HG03378 (cell line): ENCODE data around the gene PPM1H.

Source experiments
- ATAC-seq: cut with Tn5 transposase; IDR thresholded peaks from one replicate; pipeline ENCODE4 v1.9.1; 2021; ENCODE audit warnings: mild to moderate bottlenecking, moderate library complexity; ENCODE audit not compliant: unreplicated experiment

Gene PPM1H

GRCh38 chr12:62772416-62772955 lies 162.5 kb downstream of the PPM1H start:
- no peak for ATAC-seq

GRCh38 chr12:62771828-62772227 lies 163.1 kb downstream of the PPM1H start:
- ATAC-seq: no peak

GRCh38 chr12:62770381-62770780 lies 164.6 kb downstream of the PPM1H start:
- no peak for ATAC-seq

GRCh38 chr12:62769076-62769619 lies 165.8 kb downstream of the PPM1H start:
- no peak for ATAC-seq

GRCh38 chr12:62767946-62768345 lies 167.0 kb downstream of the PPM1H start:
- no peak for ATAC-seq

- no peak for ATAC-seq
Measured at GRCh38 chr12:62767496-62767895, 167.5 kb downstream of the PPM1H start.

- ATAC-seq: no peak
Measured at GRCh38 chr12:62766496-62766895, 168.5 kb downstream of the PPM1H start.

- ATAC-seq: no peak
Measured at GRCh38 chr12:62763861-62764645, 170.9 kb downstream of the PPM1H start.

- no peak for ATAC-seq
Measured at GRCh38 chr12:62763312-62763711, 171.6 kb downstream of the PPM1H start.

- no peak for ATAC-seq
Measured at GRCh38 chr12:62762645-62763044, 172.3 kb downstream of the PPM1H start.

- ATAC-seq: no peak
Measured at GRCh38 chr12:62761658-62762057, 173.3 kb downstream of the PPM1H start.

GRCh38 chr12:62760779-62761178 lies 174.2 kb downstream of the PPM1H start:
- ATAC-seq: peak; percentile 98

- ATAC-seq: peak; percentile 11
Measured at GRCh38 chr12:62760341-62760740, 174.6 kb downstream of the PPM1H start.

- ATAC-seq: no peak
Measured at GRCh38 chr12:62758216-62758615, 176.7 kb downstream of the PPM1H start.

- ATAC-seq: no peak
Measured at GRCh38 chr12:62757048-62757447, 177.9 kb downstream of the PPM1H start.

- ATAC-seq: no peak
Measured at GRCh38 chr12:62754706-62755105, 180.2 kb downstream of the PPM1H start.

GRCh38 chr12:62751810-62752155 lies 183.2 kb downstream of the PPM1H start:
- ATAC-seq: no peak

GRCh38 chr12:62750941-62751809 lies 183.8 kb downstream of the PPM1H start:
- no peak for ATAC-seq

GRCh38 chr12:62749586-62749985 lies 185.4 kb downstream of the PPM1H start:
- no peak for ATAC-seq

- no peak for ATAC-seq
Measured at GRCh38 chr12:62748941-62749468, 185.9 kb downstream of the PPM1H start.

- no peak for ATAC-seq
Measured at GRCh38 chr12:62744551-62744950, 190.4 kb downstream of the PPM1H start.
